ENCODE results near the gene DUOX2.
"Not testable (repeated sequence)": the region's sequence is repeated elsewhere in the genome, so short reads cannot be mapped to it uniquely, and the experiment has no call there.

DUOX2 gene

DNA sequence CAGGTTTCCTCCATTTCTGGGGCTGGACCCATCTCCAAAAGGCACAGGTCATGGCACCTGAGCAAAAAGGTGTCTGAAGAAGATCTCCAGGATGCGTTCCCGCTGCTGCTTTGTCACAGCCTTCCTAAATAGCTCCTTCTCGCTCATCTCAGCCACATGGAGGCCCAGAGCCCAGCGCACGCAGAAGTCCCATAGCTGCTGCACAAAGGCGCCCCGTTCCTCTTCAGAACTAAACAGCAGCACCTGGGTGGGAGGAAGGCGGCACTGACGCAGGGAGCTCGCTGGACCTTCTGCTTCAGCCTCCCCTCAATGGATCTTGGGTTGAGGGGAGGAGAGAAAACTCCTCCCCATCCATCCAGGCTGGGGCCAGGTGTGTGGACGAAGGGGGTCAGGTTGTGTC lies 8.4 kb downstream of the DUOX2 start:
- Histone ChIP-seq H3K4me1 (ENCODE audit: insufficient read depth, low read length, severe bottlenecking) (no peaks in the 10 kb centered on the region), H3K27me3 (ENCODE audit: insufficient read depth, low read length) (no peaks in the 10 kb centered on the region)

DNA sequence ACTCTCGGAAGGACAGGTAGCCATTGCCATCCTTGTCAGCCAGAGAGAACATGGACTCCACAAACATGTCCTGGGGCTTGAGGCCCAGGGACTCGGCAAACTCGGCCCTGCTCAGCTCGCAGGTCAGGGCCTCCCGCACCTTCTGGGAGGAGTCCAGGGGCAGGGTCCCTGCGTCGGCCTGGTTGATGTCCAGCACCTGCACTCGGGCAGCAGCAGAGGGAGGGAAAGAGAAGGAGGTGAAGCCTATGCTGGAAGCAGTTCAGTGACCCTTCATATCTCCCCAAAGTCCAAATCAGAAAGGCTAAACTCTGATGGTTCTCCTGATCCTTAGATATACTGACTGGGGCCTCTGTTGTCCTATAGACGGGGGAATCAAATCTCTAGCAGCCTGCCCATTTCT lies 9.8 kb downstream of the DUOX2 start:
- not testable (repeated sequence) for H3K36me3 ChIP-seq (ENCODE audit: insufficient read depth, low read length); H3K27ac ChIP-seq (ENCODE audit: low read depth, low read length, poor library complexity, severe bottlenecking); H3K4me1 ChIP-seq (ENCODE audit: insufficient read depth, low read length, severe bottlenecking); H3K9me2 ChIP-seq (ENCODE audit: low read depth, low read length); H3K27me3 ChIP-seq (ENCODE audit: insufficient read depth, low read length); H4K20me1 ChIP-seq (ENCODE audit: insufficient read depth, low read length); H2AFZ ChIP-seq (ENCODE audit: low read length); H3K9ac ChIP-seq (ENCODE audit: low read length); H3K4me2 ChIP-seq (ENCODE audit: low read length); H3K4me3 ChIP-seq (ENCODE audit: low read depth, low read length, poor library complexity, severe bottlenecking); H3F3A ChIP-seq (ENCODE audit: insufficient read depth, low read length); H3K9me3 ChIP-seq (ENCODE audit: low read length); H3K79me2 ChIP-seq (ENCODE audit: insufficient read depth, low read length)

More for the DNA sequence above, 8.4 kb downstream of the DUOX2 start:
- H3K4me2 ChIP-seq (ENCODE audit: low read length): no peak overlapping the region
- no peaks in the 10 kb centered on the region for H4K20me1 ChIP-seq (ENCODE audit: insufficient read depth, low read length)
- TF ChIP-seq, protein P1, sequence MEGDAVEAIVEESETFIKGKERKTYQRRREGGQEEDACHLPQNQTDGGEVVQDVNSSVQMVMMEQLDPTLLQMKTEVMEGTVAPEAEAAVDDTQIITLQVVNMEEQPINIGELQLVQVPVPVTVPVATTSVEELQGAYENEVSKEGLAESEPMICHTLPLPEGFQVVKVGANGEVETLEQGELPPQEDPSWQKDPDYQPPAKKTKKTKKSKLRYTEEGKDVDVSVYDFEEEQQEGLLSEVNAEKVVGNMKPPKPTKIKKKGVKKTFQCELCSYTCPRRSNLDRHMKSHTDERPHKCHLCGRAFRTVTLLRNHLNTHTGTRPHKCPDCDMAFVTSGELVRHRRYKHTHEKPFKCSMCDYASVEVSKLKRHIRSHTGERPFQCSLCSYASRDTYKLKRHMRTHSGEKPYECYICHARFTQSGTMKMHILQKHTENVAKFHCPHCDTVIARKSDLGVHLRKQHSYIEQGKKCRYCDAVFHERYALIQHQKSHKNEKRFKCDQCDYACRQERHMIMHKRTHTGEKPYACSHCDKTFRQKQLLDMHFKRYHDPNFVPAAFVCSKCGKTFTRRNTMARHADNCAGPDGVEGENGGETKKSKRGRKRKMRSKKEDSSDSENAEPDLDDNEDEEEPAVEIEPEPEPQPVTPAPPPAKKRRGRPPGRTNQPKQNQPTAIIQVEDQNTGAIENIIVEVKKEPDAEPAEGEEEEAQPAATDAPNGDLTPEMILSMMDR (IDR thresholded peaks at IDR 0.05; ENCODE audit: low read length): no peak
- TF ChIP-seq EZH2 (IDR thresholded peaks at IDR 0.05; ENCODE audit: borderline replicate concordance, low read length): no peak
- H3K27ac ChIP-seq (ENCODE audit: low read depth, low read length, poor library complexity, severe bottlenecking): no peak overlapping the region
- H3K9ac ChIP-seq (ENCODE audit: low read length): no peak overlapping the region
- no peaks in the 10 kb centered on the region for H3K9me3 ChIP-seq (ENCODE audit: low read length)
- no peak overlapping the region for H2AFZ ChIP-seq (ENCODE audit: low read length)
- H3K9me2 ChIP-seq (ENCODE audit: low read depth, low read length): no peaks in the 10 kb centered on the region
- H3K4me3 ChIP-seq (ENCODE audit: low read depth, low read length, poor library complexity, severe bottlenecking): no peak overlapping the region
- H3K36me3 ChIP-seq (ENCODE audit: insufficient read depth, low read length): no peaks in the 10 kb centered on the region
- no peaks in the 10 kb centered on the region for H3F3A ChIP-seq (ENCODE audit: insufficient read depth, low read length)
- no peaks in the 10 kb centered on the region for H3K79me2 ChIP-seq (ENCODE audit: insufficient read depth, low read length)

DNA sequence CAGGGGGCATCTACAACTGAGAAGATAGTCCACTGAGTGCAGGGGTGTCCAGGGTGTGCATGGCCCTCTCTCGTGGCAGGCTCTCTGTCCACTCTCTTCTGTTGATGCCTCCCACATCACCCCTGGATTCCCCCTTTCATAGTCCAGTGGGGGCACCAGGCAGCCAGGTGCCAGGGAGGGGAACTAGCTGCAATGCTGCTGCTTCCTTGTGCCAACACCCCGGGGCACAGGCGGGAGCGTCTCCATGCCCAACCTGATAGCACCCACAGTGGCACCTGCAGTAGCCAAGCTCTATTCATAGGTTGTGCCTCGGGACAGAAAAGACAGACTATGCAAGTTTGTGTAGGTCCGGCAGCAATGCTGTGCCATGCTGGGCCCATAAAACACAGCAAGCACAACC lies 11.7 kb downstream of the DUOX2 start:
- Histone ChIP-seq H3K9ac (ENCODE audit: low read length) (no peak overlapping the region), H3K36me3 (ENCODE audit: insufficient read depth, low read length) (no peaks in the 10 kb centered on the region), H3K4me2 (ENCODE audit: low read length) (no peak overlapping the region), H4K20me1 (ENCODE audit: insufficient read depth, low read length) (no peaks in the 10 kb centered on the region), H3K79me2 (ENCODE audit: insufficient read depth, low read length) (no peaks in the 10 kb centered on the region), H3K9me3 (ENCODE audit: low read length) (no peaks in the 10 kb centered on the region), H3F3A (ENCODE audit: insufficient read depth, low read length) (no peaks in the 10 kb centered on the region), H3K27ac (ENCODE audit: low read depth, low read length, poor library complexity, severe bottlenecking) (no peak overlapping the region), H3K27me3 (ENCODE audit: insufficient read depth, low read length) (no peaks in the 10 kb centered on the region), H2AFZ (ENCODE audit: low read length) (no peak overlapping the region), H3K9me2 (ENCODE audit: low read depth, low read length) (no peaks in the 10 kb centered on the region), H3K4me1 (ENCODE audit: insufficient read depth, low read length, severe bottlenecking) (no peaks in the 10 kb centered on the region), H3K4me3 (ENCODE audit: low read depth, low read length, poor library complexity, severe bottlenecking) (no peak overlapping the region)
- TF ChIP-seq, protein P1 (IDR thresholded peaks at IDR 0.05; ENCODE audit: low read length): no peak
- no peak for TF ChIP-seq EZH2 (IDR thresholded peaks at IDR 0.05; ENCODE audit: borderline replicate concordance, low read length)

DNA sequence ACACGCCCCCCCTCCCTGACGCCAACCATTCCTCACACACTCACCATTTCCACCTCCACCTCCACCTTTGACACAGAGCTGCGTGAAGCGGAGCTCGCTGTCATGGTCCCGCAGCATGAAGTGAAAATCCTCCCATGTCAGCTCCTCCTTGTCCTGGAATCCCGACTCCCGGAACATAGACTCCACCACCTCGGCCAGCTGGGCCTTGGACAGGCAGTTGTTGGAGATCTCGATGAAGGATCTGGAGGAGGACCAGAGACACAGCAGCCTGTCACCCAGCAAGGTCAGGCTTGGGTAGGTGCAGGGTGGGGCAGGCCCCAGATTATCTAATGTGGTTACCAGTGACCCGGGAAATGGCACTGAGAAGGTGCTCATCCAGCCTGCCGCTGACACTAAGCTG lies 12.2 kb downstream of the DUOX2 start:
- no peak overlapping the region for H3K4me2 ChIP-seq (ENCODE audit: low read length)
- no peak overlapping the region for H3K27ac ChIP-seq (ENCODE audit: low read depth, low read length, poor library complexity, severe bottlenecking)
- no peaks in the 10 kb centered on the region for H3K27me3 ChIP-seq (ENCODE audit: insufficient read depth, low read length)
- H2AFZ ChIP-seq (ENCODE audit: low read length): no peak overlapping the region
- H3K9ac ChIP-seq (ENCODE audit: low read length): no peak overlapping the region
- H3K9me3 ChIP-seq (ENCODE audit: low read length): no peaks in the 10 kb centered on the region
- H4K20me1 ChIP-seq (ENCODE audit: insufficient read depth, low read length): no peaks in the 10 kb centered on the region
- no peaks in the 10 kb centered on the region for H3F3A ChIP-seq (ENCODE audit: insufficient read depth, low read length)
- no peaks in the 10 kb centered on the region for H3K36me3 ChIP-seq (ENCODE audit: insufficient read depth, low read length)
- TF ChIP-seq, protein P1 (IDR thresholded peaks at IDR 0.05; ENCODE audit: low read length): no peak
- TF ChIP-seq EZH2 (IDR thresholded peaks at IDR 0.05; ENCODE audit: borderline replicate concordance, low read length): no peak
- no peaks in the 10 kb centered on the region for H3K79me2 ChIP-seq (ENCODE audit: insufficient read depth, low read length)
- no peak overlapping the region for H3K4me3 ChIP-seq (ENCODE audit: low read depth, low read length, poor library complexity, severe bottlenecking)
- no peaks in the 10 kb centered on the region for H3K4me1 ChIP-seq (ENCODE audit: insufficient read depth, low read length, severe bottlenecking)
- H3K9me2 ChIP-seq (ENCODE audit: low read depth, low read length): no peaks in the 10 kb centered on the region

All from OCI-LY1 (cell line).